Measurements from ENCODE around the gene SAMD4B. TPM values are rescaled to one million over a fixed set of nuclear protein-coding genes. Genes with fewer than 3 reads are reported as not detected.

Gene SAMD4B
- total RNA-seq, 2 donors from 2014 or later: 133 to 227 TPM

DNA sequence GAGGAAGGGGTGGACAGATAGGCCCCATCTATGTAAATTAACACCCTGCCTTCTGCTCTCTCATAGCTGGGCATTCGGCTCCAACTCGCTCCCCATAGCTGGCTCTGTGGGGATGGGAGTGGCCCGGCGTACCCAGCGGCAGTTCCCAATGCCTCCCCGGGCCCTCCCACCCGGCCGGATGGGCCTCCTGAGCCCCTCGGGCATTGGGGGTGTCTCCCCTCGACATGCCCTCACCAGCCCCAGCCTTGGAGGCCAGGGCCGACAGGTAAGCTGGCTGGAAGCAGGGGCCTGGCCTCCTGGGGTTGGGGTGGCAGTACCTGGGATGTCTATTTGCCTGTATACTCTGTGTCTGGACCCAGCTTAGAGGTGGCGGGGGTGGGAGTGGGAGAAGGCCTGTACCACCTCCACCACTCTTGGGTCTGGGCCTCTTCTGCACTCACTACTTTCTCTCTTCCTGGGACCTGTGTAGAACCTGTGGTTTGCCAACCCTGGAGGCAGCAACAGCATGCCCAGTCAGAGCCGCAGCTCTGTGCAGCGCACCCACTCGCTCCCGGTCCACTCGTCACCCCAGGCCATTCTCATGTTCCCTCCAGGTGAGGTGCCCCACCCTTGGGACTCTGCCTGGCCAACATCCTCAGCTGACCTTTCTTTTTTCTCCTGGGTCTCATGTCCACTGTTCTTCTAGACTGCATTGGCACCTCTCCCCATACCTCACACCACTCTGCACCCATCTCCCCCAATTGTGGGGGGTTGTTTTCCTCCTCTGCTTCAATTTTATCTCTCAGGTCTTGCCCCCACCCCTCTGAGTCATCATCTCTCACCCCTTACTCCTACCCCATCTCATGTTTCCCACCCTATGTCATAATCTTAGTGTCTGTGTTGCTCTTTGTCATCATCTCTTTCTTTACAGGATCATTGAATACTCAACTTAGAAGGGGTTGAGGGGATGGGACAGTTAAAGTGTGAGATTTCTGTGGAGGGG is 38.6 kb downstream of the SAMD4B start:
- H3K27me3 ChIP-seq (replicated peaks; ENCODE audit: insufficient read depth): no peaks in the 10 kb centered on the region
- peaks cover 28 to 51% of the 10 kb centered on the region in 2 donors for H3K36me3 ChIP-seq
- no peak overlapping the region for H3K27ac ChIP-seq
- TF ChIP-seq, protein P1, sequence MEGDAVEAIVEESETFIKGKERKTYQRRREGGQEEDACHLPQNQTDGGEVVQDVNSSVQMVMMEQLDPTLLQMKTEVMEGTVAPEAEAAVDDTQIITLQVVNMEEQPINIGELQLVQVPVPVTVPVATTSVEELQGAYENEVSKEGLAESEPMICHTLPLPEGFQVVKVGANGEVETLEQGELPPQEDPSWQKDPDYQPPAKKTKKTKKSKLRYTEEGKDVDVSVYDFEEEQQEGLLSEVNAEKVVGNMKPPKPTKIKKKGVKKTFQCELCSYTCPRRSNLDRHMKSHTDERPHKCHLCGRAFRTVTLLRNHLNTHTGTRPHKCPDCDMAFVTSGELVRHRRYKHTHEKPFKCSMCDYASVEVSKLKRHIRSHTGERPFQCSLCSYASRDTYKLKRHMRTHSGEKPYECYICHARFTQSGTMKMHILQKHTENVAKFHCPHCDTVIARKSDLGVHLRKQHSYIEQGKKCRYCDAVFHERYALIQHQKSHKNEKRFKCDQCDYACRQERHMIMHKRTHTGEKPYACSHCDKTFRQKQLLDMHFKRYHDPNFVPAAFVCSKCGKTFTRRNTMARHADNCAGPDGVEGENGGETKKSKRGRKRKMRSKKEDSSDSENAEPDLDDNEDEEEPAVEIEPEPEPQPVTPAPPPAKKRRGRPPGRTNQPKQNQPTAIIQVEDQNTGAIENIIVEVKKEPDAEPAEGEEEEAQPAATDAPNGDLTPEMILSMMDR (IDR thresholded peaks at IDR 0.05): no peak
- TF ChIP-seq POLR2A (IDR thresholded peaks at IDR 0.05): no peak
- no peak overlapping the region for H3K4me3 ChIP-seq
- 90% methylated on average over 17 of the region's 17 CpGs for WGBS
- no peaks in the 10 kb centered on the region for H3K9me3 ChIP-seq
- H3K4me1 ChIP-seq (replicated peaks): no peaks in the 10 kb centered on the region
- no peak for DNase-seq (ENCODE audit: low spot score)
- intact Hi-C loops (cut with DNase I): no loop called here

DNA sequence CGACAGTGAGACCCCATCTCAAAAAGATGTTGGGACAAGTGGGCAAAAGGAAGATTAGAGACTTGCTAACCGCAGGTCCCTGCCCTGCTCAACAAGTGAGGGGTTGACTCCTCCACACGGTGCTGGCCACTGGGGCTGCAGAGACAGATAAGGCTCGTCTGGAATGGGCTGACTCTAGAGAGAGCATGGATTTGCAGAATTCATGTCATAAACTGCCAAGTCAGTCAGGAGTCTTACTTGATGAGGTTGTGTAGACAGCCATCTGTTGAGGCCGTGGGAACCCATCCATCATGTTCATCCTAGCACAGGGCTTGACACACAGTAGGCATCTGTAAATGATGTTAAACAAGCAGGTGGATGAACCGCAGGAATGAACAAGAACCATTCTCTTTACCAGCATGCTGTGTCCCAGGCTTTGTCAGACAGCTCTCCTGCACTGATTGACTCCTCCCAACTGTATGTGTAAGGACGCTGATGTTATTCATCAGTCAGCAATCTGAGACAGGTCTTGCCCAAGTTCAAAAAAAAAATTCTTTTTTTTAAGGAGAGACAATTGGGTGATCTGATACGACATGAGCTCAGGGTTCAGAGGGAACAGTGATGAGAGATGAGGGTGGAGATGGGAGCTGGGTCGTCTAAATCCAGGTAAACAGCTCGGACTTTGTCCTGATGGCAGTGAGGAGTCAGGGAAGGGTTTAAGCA is 39.8 kb downstream of the SAMD4B start:
- Histone ChIP-seq H3K27ac (no peak overlapping the region), H3K4me1 (replicated peaks) (no peaks in the 10 kb centered on the region), H3K36me3 (peaks cover 24 to 49% of the 10 kb centered on the region in 2 donors), H3K9me3 (no peaks in the 10 kb centered on the region), H3K27me3 (replicated peaks; ENCODE audit: insufficient read depth) (no peaks in the 10 kb centered on the region), H3K4me3 (no peak overlapping the region)
- intact Hi-C loops (cut with DNase I): no loop called here
- no peak for TF ChIP-seq POLR2A (IDR thresholded peaks at IDR 0.05)
- TF ChIP-seq POLR2AphosphoS5 (IDR thresholded peaks at IDR 0.05): no peak
- TF ChIP-seq, protein P1 (IDR thresholded peaks at IDR 0.05): no peak
- WGBS: 80% methylated on average over 10 of the region's 10 CpGs
- no peak for DNase-seq (ENCODE audit: low spot score)

DNA sequence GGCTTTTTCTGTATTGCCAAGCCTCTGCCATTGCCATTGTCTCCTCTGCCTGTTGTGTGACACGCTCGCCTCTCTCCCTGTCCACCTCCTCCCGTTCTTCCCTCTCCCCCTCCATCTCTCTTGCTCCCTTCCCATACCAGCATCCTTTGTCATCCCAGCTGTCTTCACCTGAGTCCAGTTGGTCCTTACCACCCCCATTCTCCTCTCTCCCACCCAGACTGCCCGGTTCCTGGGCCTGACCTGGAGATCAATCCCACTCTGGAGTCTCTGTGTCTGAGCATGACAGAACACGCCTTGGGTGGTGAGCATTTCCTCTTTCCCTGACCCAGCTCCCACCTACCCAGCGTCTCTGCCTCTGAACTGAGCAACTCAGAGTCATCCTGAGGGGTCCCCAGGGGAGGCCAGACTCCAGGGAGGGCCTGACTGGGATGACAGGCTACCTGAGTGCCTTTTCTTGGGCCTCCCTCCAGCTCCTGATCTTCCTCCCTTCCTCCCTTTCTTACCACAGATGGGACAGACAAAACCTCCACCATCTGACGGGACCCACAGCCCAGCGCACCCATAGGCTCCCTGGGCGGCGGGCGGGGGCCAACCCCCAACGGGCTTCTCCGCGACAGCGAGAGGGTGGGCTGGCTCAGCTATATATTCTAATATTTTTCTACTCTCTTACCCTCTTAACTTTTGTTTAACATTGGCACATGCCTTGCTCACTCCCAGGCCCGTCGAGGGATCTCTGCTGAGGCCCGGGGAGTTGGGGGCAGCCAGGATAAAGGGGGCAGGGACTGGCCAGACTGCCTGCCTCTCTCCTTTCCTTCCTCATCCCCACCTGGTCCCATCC is 41.0 kb downstream of the SAMD4B start:
- H3K4me3 ChIP-seq: no peak overlapping the region
- no peaks in the 10 kb centered on the region for H3K27me3 ChIP-seq (replicated peaks; ENCODE audit: insufficient read depth)
- WGBS: 80% methylated on average over 18 of the region's 18 CpGs
- peaks cover 16 to 45% of the 10 kb centered on the region in 2 donors for H3K36me3 ChIP-seq
- intact Hi-C loops (cut with DNase I): no loop called here
- no peak for DNase-seq (ENCODE audit: low spot score)
- no peaks in the 10 kb centered on the region for H3K4me1 ChIP-seq (replicated peaks)
- TF ChIP-seq POLR2AphosphoS5 (IDR thresholded peaks at IDR 0.05) (no peak), POLR2A (IDR thresholded peaks at IDR 0.05) (no peak)
- TF ChIP-seq, protein P1 (IDR thresholded peaks at IDR 0.05): no peak
- no peak overlapping the region for H3K27ac ChIP-seq
- H3K9me3 ChIP-seq: no peaks in the 10 kb centered on the region

DNA sequence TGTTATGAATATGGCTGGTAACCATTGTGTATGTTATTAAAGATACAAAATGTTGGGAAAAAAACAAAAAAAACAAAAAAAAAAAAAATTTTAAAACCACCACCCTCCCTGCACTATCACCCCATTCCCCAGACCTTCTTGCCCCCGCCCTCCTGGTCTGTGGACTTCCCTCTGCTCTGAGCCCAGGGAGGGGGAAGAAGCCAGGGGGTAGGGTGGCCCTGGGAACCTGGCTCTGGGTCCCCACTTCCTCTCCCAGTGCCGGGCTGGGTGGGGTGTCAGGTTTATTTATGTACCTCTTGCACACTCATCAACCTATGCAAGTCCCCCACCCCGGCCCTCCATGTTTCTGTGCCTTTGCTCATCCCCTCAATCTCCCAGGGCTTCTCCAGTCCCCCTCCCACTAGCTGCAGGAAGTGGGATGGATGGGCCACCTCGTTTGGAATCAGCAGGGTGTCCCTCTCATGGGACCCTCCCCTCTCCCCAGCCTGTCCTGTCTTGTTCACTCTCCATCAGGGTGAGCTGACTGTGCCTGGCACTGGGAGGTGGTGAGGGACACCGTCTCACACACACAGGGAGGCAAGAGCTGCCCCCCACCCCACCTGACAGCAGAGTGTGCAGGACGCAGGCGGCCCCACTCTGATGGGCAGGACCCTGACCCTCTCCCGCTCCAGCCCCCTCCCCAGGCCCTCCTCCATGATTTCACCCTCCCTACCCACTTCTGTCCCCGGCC is 42.8 kb downstream of the SAMD4B start:
- no peak overlapping the region for H3K4me3 ChIP-seq
- intact Hi-C loops (cut with DNase I): no loop called here
- H3K4me1 ChIP-seq (replicated peaks): peaks cover 8% of the 10 kb centered on the region
- 56% methylated on average over 9 of the region's 9 CpGs for WGBS
- TF ChIP-seq, protein P1 (IDR thresholded peaks at IDR 0.05): no peak
- TF ChIP-seq POLR2AphosphoS5 (IDR thresholded peaks at IDR 0.05) (no peak), POLR2A (IDR thresholded peaks at IDR 0.05) (no peak)
- H3K27me3 ChIP-seq (replicated peaks; ENCODE audit: insufficient read depth): no peaks in the 10 kb centered on the region
- H3K27ac ChIP-seq: no peak overlapping the region
- peaks cover 12 to 41% of the 10 kb centered on the region in 2 donors for H3K36me3 ChIP-seq
- no peaks in the 10 kb centered on the region for H3K9me3 ChIP-seq
- DNase-seq (ENCODE audit: low spot score): no peak

Measured in prostate gland (tissue), 2 donors.